GM12878 (cell line): ENCODE measurements around the gene MICAL3. TPM values are rescaled to one million over a fixed set of nuclear protein-coding genes. Genes with fewer than 3 reads are reported as not detected.

Experiments
- ATAC-seq: fragments of 200-7000 bp; cut with Tn5 transposase; 3 replicates; pipeline ENCODE4 v1.9.1; 2020; ENCODE audit warnings: mild to moderate bottlenecking, moderate library complexity
- BruUV-seq: library from RNA; stranded (reverse); fragments of 400-500 nt; replicated peaks from 2 replicates; lab custom pipeline; 2021; lab: Mats Ljungman, UMichigan
- CTCF ChIA-PET: fragments of 300-600 bp; sonication (Branson Sonifier 250); formaldehyde crosslinking; extraction: SDS; loops from one replicate; lab custom pipeline; 2021; ENCODE audit warnings: inconsistent platforms; lab: Yijun Ruan, JAX
- POLR2A ChIA-PET: fragments of 350-600 bp; formaldehyde crosslinking; extraction: SDS; loops from one replicate; lab custom pipeline; 2021; ENCODE audit warnings: inconsistent platforms; lab: Charles Lee
- RAD21 ChIA-PET: fragments of 300-600 bp; sonication (Branson Sonifier 250); formaldehyde crosslinking; loops from one replicate; lab custom pipeline; 2023; ENCODE audit warnings: antibody characterized with exemption; ENCODE audit not compliant: unreplicated experiment; lab: Charles Lee
- SMC1A ChIA-PET: fragments of 300-600 bp; sonication (Branson Sonifier 250); formaldehyde crosslinking; loops from one replicate; lab custom pipeline; 2023; ENCODE audit not compliant: unreplicated experiment, uncharacterized antibody; lab: Charles Lee
- DNase-seq: peaks from one replicate; pipeline ENCODE4 v3.0.0-alpha.2; 2011; ENCODE audit warnings: low read depth, low spot score
- FAIRE-seq: peaks from 3 replicates; lab custom pipeline; 2011; peaks lifted over from hg19 to GRCh38; lab: Jason Lieb, UNC
- H2AFZ ChIP-seq: 2 replicates; pipeline ENCODE4 v1.6.0; 2011; ENCODE audit warnings: low read depth, low read length, control low read depth; ENCODE audit not compliant: control insufficient read depth
- H3K27ac ChIP-seq: 2 replicates; pipeline ENCODE4 v1.5.1; 2011; ENCODE audit warnings: control low read depth; ENCODE audit not compliant: control insufficient read depth, insufficient read depth
- H3K27me3 ChIP-seq, 2 experiments: replicated peaks in 1 of 2; 2 replicates each; pipeline versions ENCODE4 v1.6.0 to v1.6.1; 2011; ENCODE audit warnings: low read length in 1 of 2; ENCODE audit not compliant: control insufficient read depth in 2 of 2, insufficient read depth in 2 of 2
- H3K36me3 ChIP-seq, 2 experiments: 2 replicates each; pipeline ENCODE4 v1.5.1; 2011; ENCODE audit warnings: low read length in 1 of 2; ENCODE audit not compliant: control insufficient read depth in 2 of 2, insufficient read depth in 2 of 2
- H3K4me1 ChIP-seq: 2 replicates; pipeline ENCODE4 v1.6.1; 2011; ENCODE audit warnings: mild to moderate bottlenecking, low read length, moderate library complexity, mixed read lengths; ENCODE audit not compliant: control insufficient read depth, insufficient read depth
- H3K4me2 ChIP-seq: 2 replicates; pipeline ENCODE4 v1.6.0; 2011; ENCODE audit warnings: control low read depth; ENCODE audit not compliant: control insufficient read depth, insufficient read depth
- H3K4me3 ChIP-seq: fragments of 200-600 bp; sonication (generic); 2 replicates; pipeline ENCODE4 v1.5.1; 2016
- H3K79me2 ChIP-seq: 2 replicates; pipeline ENCODE4 v1.6.0; 2011; ENCODE audit warnings: low read length; ENCODE audit not compliant: control insufficient read depth, insufficient read depth
- H3K9ac ChIP-seq: 2 replicates; pipeline ENCODE4 v1.8.0; 2011; ENCODE audit warnings: low read length, control low read depth, mixed read lengths; ENCODE audit not compliant: control insufficient read depth, insufficient read depth
- H3K9me3 ChIP-seq: replicated peaks from 3 replicates; pipeline ENCODE4 v1.5.1; 2011; ENCODE audit warnings: mild to moderate bottlenecking, low read length; ENCODE audit not compliant: control insufficient read depth, insufficient read depth
- H4K20me1 ChIP-seq: 2 replicates; pipeline ENCODE4 v1.6.0; 2011; ENCODE audit not compliant: control insufficient read depth, insufficient read depth
- IKZF1 ChIP-seq: fragments of 450-650 bp; conservative IDR thresholded peaks from 2 replicates; pipeline ENCODE4 v1.6.1; 2017; ENCODE audit warnings: antibody characterized with exemption, mild to moderate bottlenecking
- POU2F2 ChIP-seq: IDR thresholded peaks from 3 replicates; pipeline ENCODE4 v1.6.1; 2011; ENCODE audit warnings: low read depth, mild to moderate bottlenecking, low read length, borderline replicate concordance
- WGBS: methylation state at CpG from one replicate; pipeline ENCODE4 v1.1.6; 2016; ENCODE audit warnings: low lambda C conversion rate; ENCODE audit not compliant: insufficient replicate concordance, insufficient coverage; ENCODE audit errors: missing lambda C conversion rate; 5-methylcytosine and 5-hydroxymethylcytosine counted together
- in situ Hi-C: fragments of 300-500 bp; cut with MboI; formaldehyde crosslinking; loops from 9 replicates; pipeline ENCODE4 v1.14.3; 2018; ENCODE audit warnings: mixed read lengths
- intact Hi-C: fragments of 100-400 bp; cut with micrococcal nuclease; formaldehyde crosslinking; loops from one replicate; pipeline ENCODE4 v1.14.2; 2022; ENCODE audit not compliant: unreplicated experiment
- polyA plus RNA-seq, 11 experiments: library from polyadenylated mRNA; depleted of rRNA in 4 of 11; unstranded in 6 of 11; stranded (reverse) in 5 of 11; fragments of >200 nt; fragmentation: Nextera tagmentation in 4 of 11; fragmentation: Illumina TruSeq in 1 of 11; extraction: Ambion mirVana in 4 of 11; extraction: Trizol in 1 of 11; gene quantifications; 1 replicate in 1 of 11; 2 replicates in 10 of 11; pipeline versions ENCODE4 v1.2.1 to v1.2.3, GENCODE V29; 2011 to 2016; ENCODE audit warnings: inconsistent platforms in 2 of 11, missing spikeins in 2 of 11, low read depth in 1 of 11
- total RNA-seq, 4 experiments: library from RNA; depleted of rRNA in 3 of 4; stranded (reverse); fragments of >200 nt in 3 of 4; fragmentation: Illumina TruSeq in 1 of 4; extraction: Trizol in 1 of 4; gene quantifications; 2 replicates each; pipeline versions ENCODE4 v1.2.1 to v1.2.3, GENCODE V29; 2013 to 2021
- TF ChIP-seq, protein P1 (sequence below): IDR thresholded peaks from 2 replicates; pipeline ENCODE4 v1.6.1; 2012; ENCODE audit warnings: low read depth, low read length, improper control_type of control experiment

The MICAL3 gene
- total and polyA plus RNA-seq, 10 of the 15 experiments (the other 5 are each of a cell fraction or from before 2014, with no cell fraction given): 2.6 to 92.2 (median 24.0) TPM

DNA sequence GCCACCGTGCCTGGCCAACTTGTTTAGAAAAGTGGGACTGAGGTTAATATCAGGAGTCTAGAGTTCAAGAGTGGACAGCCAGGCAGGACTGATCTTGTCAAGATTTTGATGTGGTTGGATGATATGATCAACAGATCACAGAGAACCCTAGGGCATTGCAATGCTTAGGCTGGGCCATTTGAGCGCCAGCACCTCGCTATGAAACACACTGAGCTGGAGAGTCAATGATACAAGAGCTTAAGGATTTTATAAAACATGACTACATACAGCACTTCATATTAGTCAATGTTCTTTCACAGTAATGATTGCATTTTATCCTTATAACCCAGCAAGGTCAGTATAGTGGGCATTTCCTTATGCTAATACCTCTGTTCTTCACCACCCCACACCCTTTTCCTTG lies 38.1 kb upstream of the MICAL3 start:
- no peaks in the 10 kb centered on the region for H3K36me3 ChIP-seq
- 56% methylated on average over 3 of the region's 3 CpGs for WGBS
- intact Hi-C loops: no loop called here
- ChIA-PET SMC1A (interaction anchor here (0.6 to 3.8 kb wide), 6 partner anchors 9 to 297 kb away, joined by 3 to 51 read pairs (median 3); partner anchors contain the start of gene PEX26), POLR2A (no interaction called here), RAD21 (interaction anchor here (1.0 to 3.7 kb wide), 5 partner anchors 9 to 232 kb away, joined by 3 to 40 read pairs (median 4); partner anchors contain the start of genes MICAL3 and PEX26), CTCF (interaction anchor here (1.2 to 3.7 kb wide), 5 partner anchors 10 to 290 kb away, joined by 3 to 21 read pairs (median 5); no protein-coding TSS in a partner anchor)
- H3K27me3 ChIP-seq: no peaks in the 10 kb centered on the region
- ATAC-seq (no peak), FAIRE-seq (no peak), DNase-seq (no peak)
- no peak overlapping the region for H3K27ac ChIP-seq
- no peak overlapping the region for H3K9ac ChIP-seq
- in situ Hi-C loops: no loop called here
- H3K79me2 ChIP-seq: no peaks in the 10 kb centered on the region
- no peaks in the 10 kb centered on the region for H4K20me1 ChIP-seq
- no TSS peak for BruUV-seq
- H3K9me3 ChIP-seq: no peaks in the 10 kb centered on the region
- no peak overlapping the region for H3K4me3 ChIP-seq
- H2AFZ ChIP-seq: no peak overlapping the region
- TF ChIP-seq, protein P1, sequence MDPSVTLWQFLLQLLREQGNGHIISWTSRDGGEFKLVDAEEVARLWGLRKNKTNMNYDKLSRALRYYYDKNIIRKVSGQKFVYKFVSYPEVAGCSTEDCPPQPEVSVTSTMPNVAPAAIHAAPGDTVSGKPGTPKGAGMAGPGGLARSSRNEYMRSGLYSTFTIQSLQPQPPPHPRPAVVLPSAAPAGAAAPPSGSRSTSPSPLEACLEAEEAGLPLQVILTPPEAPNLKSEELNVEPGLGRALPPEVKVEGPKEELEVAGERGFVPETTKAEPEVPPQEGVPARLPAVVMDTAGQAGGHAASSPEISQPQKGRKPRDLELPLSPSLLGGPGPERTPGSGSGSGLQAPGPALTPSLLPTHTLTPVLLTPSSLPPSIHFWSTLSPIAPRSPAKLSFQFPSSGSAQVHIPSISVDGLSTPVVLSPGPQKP: no peak
- no peak for TF ChIP-seq POU2F2
- no peak for TF ChIP-seq IKZF1
- no peak overlapping the region for H3K4me2 ChIP-seq
- peaks cover 24% of the 10 kb centered on the region for H3K4me1 ChIP-seq
